Neuronal stem cell (in vitro differentiated cells): ENCODE measurements around the gene AGBL3.
A peak's percentile ranks its signal among the peaks of the same experiment; 100 is the strongest.

Source experiments
- DNase-seq: peaks from one replicate; pipeline ENCODE4 v3.0.0-alpha.2; 2013; ENCODE audit warnings: low spot score
- H2AFZ ChIP-seq: one replicate; pipeline ENCODE4 v1.6.1; 2013; ENCODE audit warnings: mild to moderate bottlenecking, low read length, inconsistent platforms
- H2AK5ac ChIP-seq: 2 replicates; pipeline ENCODE4 v1.6.1; 2013; ENCODE audit warnings: low read depth, mild to moderate bottlenecking, inconsistent platforms, low read length, moderate library complexity, mixed read lengths
- H2BK120ac ChIP-seq: 2 replicates; pipeline ENCODE4 v1.6.1; 2013; ENCODE audit warnings: low read depth, mild to moderate bottlenecking, inconsistent platforms, low read length, moderate library complexity, mixed read lengths
- H2BK12ac ChIP-seq: one replicate; pipeline ENCODE4 v1.6.1; 2013; ENCODE audit warnings: low read length, inconsistent platforms
- H2BK15ac ChIP-seq: 2 replicates; pipeline ENCODE4 v1.6.1; 2013; ENCODE audit warnings: mild to moderate bottlenecking, low read length, inconsistent platforms, mixed read lengths
- H2BK5ac ChIP-seq: one replicate; pipeline ENCODE4 v1.6.1; 2013; ENCODE audit warnings: inconsistent platforms, mild to moderate bottlenecking, low read length, moderate library complexity
- H3K14ac ChIP-seq: one replicate; pipeline ENCODE4 v1.6.1; 2013; ENCODE audit warnings: low read length, inconsistent platforms
- H3K18ac ChIP-seq: 2 replicates; pipeline ENCODE4 v1.6.1; 2013; ENCODE audit warnings: low read length, inconsistent platforms
- H3K23ac ChIP-seq: 2 replicates; pipeline ENCODE4 v1.6.1; 2013; ENCODE audit warnings: low read depth, mild to moderate bottlenecking, mixed read lengths, low read length, inconsistent platforms; ENCODE audit not compliant: poor library complexity
- H3K27ac ChIP-seq: replicated peaks from 3 replicates; pipeline ENCODE4 v1.5.1; 2013; ENCODE audit warnings: low read length, inconsistent platforms
- H3K27me3 ChIP-seq, 3 experiments: 2 replicates each; pipeline ENCODE4 v1.6.1; 2013; ENCODE audit warnings: low read length in 3 of 3, mild to moderate bottlenecking in 2 of 3, inconsistent platforms in 1 of 3, low read depth in 1 of 3, mixed read lengths in 1 of 3, moderate library complexity in 1 of 3; ENCODE audit not compliant: control insufficient read depth in 3 of 3, insufficient read depth in 3 of 3
- H3K36me3 ChIP-seq, 2 donors: replicated peaks in 1 of 2; 2 replicates each; pipeline ENCODE4 v1.6.1; 2013; ENCODE audit warnings: low read length in 2 of 2; ENCODE audit not compliant: control insufficient read depth in 2 of 2, insufficient read depth in 2 of 2
- H3K4ac ChIP-seq: 2 replicates; pipeline ENCODE4 v1.6.1; 2013; ENCODE audit warnings: inconsistent platforms, mild to moderate bottlenecking, low read length, moderate library complexity
- H3K4me1 ChIP-seq, 2 donors: 1 replicate in 1 of 2; 2 replicates in 1 of 2; pipeline ENCODE4 v1.6.1; 2013; ENCODE audit warnings: low read length in 2 of 2, low read depth in 1 of 2; ENCODE audit not compliant: control insufficient read depth in 2 of 2, insufficient read depth in 1 of 2
- H3K4me2 ChIP-seq: one replicate; pipeline ENCODE4 v1.6.1; 2013; ENCODE audit warnings: mild to moderate bottlenecking, low read length, inconsistent platforms; ENCODE audit not compliant: insufficient read depth, poor library complexity, severe bottlenecking
- H3K4me3 ChIP-seq, 2 donors: 2 replicates each; pipeline ENCODE4 v1.5.1; 2013; ENCODE audit warnings: low read length in 2 of 2, mild to moderate bottlenecking in 2 of 2, inconsistent platforms in 1 of 2, moderate library complexity in 1 of 2
- H3K79me1 ChIP-seq: one replicate; pipeline ENCODE4 v1.6.1; 2013; ENCODE audit warnings: low read depth, mild to moderate bottlenecking, inconsistent platforms, low read length, moderate library complexity
- H3K9ac ChIP-seq: one replicate; pipeline ENCODE4 v1.6.1; 2013; ENCODE audit warnings: mild to moderate bottlenecking, low read depth, low read length, inconsistent platforms; ENCODE audit not compliant: poor library complexity
- H3K9me3 ChIP-seq, 2 donors: replicated peaks in 1 of 2; 2 replicates each; pipeline versions ENCODE3 to v1.6.1; 2013; ENCODE audit warnings: low read length in 2 of 2, mild to moderate bottlenecking in 2 of 2, inconsistent platforms in 1 of 2, low read depth in 1 of 2, mixed read lengths in 1 of 2, moderate library complexity in 1 of 2; ENCODE audit not compliant: control insufficient read depth in 2 of 2, insufficient read depth in 1 of 2
- H4K8ac ChIP-seq: one replicate; pipeline ENCODE4 v1.6.1; 2013; ENCODE audit warnings: low read depth, mild to moderate bottlenecking, inconsistent platforms, low read length, moderate library complexity
- H4K91ac ChIP-seq: one replicate; pipeline ENCODE4 v1.6.1; 2013; ENCODE audit warnings: low read length, low read depth, mild to moderate bottlenecking, inconsistent platforms; ENCODE audit not compliant: poor library complexity
- whole genome bisulfite sequencing, 2 donors: extraction: QIAGEN DNeasy Blood & Tissue Kit; methylation state at CpG; one replicate each; pipeline ENCODE4 v1.1.7; 2013; ENCODE audit warnings: missing lambda C conversion rate in 2 of 2, mixed read lengths in 1 of 2; ENCODE audit not compliant: insufficient read length in 2 of 2, insufficient replicate concordance in 1 of 2; ENCODE audit errors: extremely low coverage in 2 of 2; 5-methylcytosine and 5-hydroxymethylcytosine counted together

The AGBL3 gene

GRCh38 chr7:134940729-134941128 is 45.6 kb upstream of the AGBL3 start:
- no peaks in the 10 kb centered on the region for H3K27me3 ChIP-seq
- H3K9ac ChIP-seq, result no peak overlapping the region
- no peak overlapping the region for H2AFZ ChIP-seq
- H3K79me1 ChIP-seq, result no peaks in the 10 kb centered on the region
- no peak overlapping the region for H3K4me3 ChIP-seq
- peaks cover 0 to 68% of the 10 kb centered on the region in 2 donors for H3K36me3 ChIP-seq
- no peak overlapping the region for H4K8ac ChIP-seq
- DNase-seq, result no peak
- H2BK15ac ChIP-seq, result no peak overlapping the region
- H3K4me2 ChIP-seq, result no peak overlapping the region
- H2BK12ac ChIP-seq, result no peak overlapping the region
- peaks cover 8 to 14% of the 10 kb centered on the region in 2 donors for H3K4me1 ChIP-seq
- no peak overlapping the region for H3K18ac ChIP-seq
- no peak overlapping the region for H3K23ac ChIP-seq
- no peak overlapping the region for H2AK5ac ChIP-seq
- no peak overlapping the region for H4K91ac ChIP-seq
- H3K9me3 ChIP-seq, result no peaks in the 10 kb centered on the region
- no peak overlapping the region for H3K14ac ChIP-seq
- no peak overlapping the region for H3K4ac ChIP-seq
- H3K27ac ChIP-seq, result no peak overlapping the region
- H2BK5ac ChIP-seq, result no peak overlapping the region
- H2BK120ac ChIP-seq, result no peak overlapping the region

GRCh38 chr7:134941185-134941900 is 45.0 kb upstream of the AGBL3 start:
- no peak overlapping the region for H3K4me3 ChIP-seq
- H3K9me3 ChIP-seq, result no peaks in the 10 kb centered on the region
- H2BK5ac ChIP-seq, result no peak overlapping the region
- WGBS, 2 donors, result no CpG with 5 or more reads among the region's 3 CpGs
- no peak overlapping the region for H4K91ac ChIP-seq
- no peak overlapping the region for H3K18ac ChIP-seq
- no peak overlapping the region for H3K4me2 ChIP-seq
- no peak overlapping the region for H2BK120ac ChIP-seq
- no peaks in the 10 kb centered on the region for H3K27me3 ChIP-seq
- peak; percentile 12 for DNase-seq
- H2BK12ac ChIP-seq, result no peak overlapping the region
- no peak overlapping the region for H2AK5ac ChIP-seq
- H2BK15ac ChIP-seq, result no peak overlapping the region
- H3K9ac ChIP-seq, result no peak overlapping the region
- no peak overlapping the region for H4K8ac ChIP-seq
- no peaks in the 10 kb centered on the region for H3K79me1 ChIP-seq
- H3K36me3 ChIP-seq, result peaks cover 0 to 68% of the 10 kb centered on the region in 2 donors
- H3K4me1 ChIP-seq, result peaks cover 6 to 14% of the 10 kb centered on the region in 2 donors
- no peak overlapping the region for H2AFZ ChIP-seq
- no peak overlapping the region for H3K27ac ChIP-seq
- no peak overlapping the region for H3K4ac ChIP-seq
- no peak overlapping the region for H3K14ac ChIP-seq
- H3K23ac ChIP-seq, result no peak overlapping the region

GRCh38 chr7:134941952-134942351 is 44.4 kb upstream of the AGBL3 start:
- no peak overlapping the region for H2BK12ac ChIP-seq
- DNase-seq, result no peak
- H2BK5ac ChIP-seq, result no peak overlapping the region
- H2AFZ ChIP-seq, result no peak overlapping the region
- no peak overlapping the region for H4K91ac ChIP-seq
- H3K36me3 ChIP-seq, result peaks cover 1 to 66% of the 10 kb centered on the region in 2 donors
- H3K79me1 ChIP-seq, result no peaks in the 10 kb centered on the region
- no peak overlapping the region for H2AK5ac ChIP-seq
- H3K9me3 ChIP-seq, result peaks cover 0 to under 1% of the 10 kb centered on the region in 2 donors
- H3K18ac ChIP-seq, result peak overlapping the region; percentile 49
- H4K8ac ChIP-seq, result no peak overlapping the region
- no peaks in the 10 kb centered on the region for H3K27me3 ChIP-seq
- no peak overlapping the region for H3K4ac ChIP-seq
- no CpG with 5 or more reads among the region's 5 CpGs for WGBS, 2 donors
- H3K9ac ChIP-seq, result no peak overlapping the region
- no peak overlapping the region for H3K4me2 ChIP-seq
- H2BK15ac ChIP-seq, result no peak overlapping the region
- H3K27ac ChIP-seq, result no peak overlapping the region
- no peak overlapping the region for H3K23ac ChIP-seq
- no peak overlapping the region for H2BK120ac ChIP-seq
- no peak overlapping the region for H3K14ac ChIP-seq
- no peak overlapping the region for H3K4me3 ChIP-seq
- H3K4me1 ChIP-seq, result peaks cover 6 to 11% of the 10 kb centered on the region in 2 donors

- no peak overlapping the region for H3K18ac ChIP-seq
- WGBS, 2 donors, result 100% methylated on average over 1 of the region's 9 CpGs; no CpG with 5 or more reads in 1 of the 2 donors
- no peak overlapping the region for H4K8ac ChIP-seq
- no peak overlapping the region for H3K4me3 ChIP-seq
- peaks cover 0 to 2% of the 10 kb centered on the region in 2 donors for H3K9me3 ChIP-seq
- peaks cover 7 to 71% of the 10 kb centered on the region in 2 donors for H3K36me3 ChIP-seq
- H3K9ac ChIP-seq, result no peak overlapping the region
- H2BK120ac ChIP-seq, result no peak overlapping the region
- no peak overlapping the region for H2AFZ ChIP-seq
- H3K4me1 ChIP-seq, result peaks cover 3 to 5% of the 10 kb centered on the region in 2 donors
- no peak overlapping the region for H2BK12ac ChIP-seq
- no peak overlapping the region for H3K14ac ChIP-seq
- no peak overlapping the region for H3K4ac ChIP-seq
- no peak for DNase-seq
- no peaks in the 10 kb centered on the region for H3K27me3 ChIP-seq
- no peak overlapping the region for H2BK5ac ChIP-seq
- H3K23ac ChIP-seq, result no peak overlapping the region
- H2AK5ac ChIP-seq, result no peak overlapping the region
- H3K4me2 ChIP-seq, result no peak overlapping the region
- H4K91ac ChIP-seq, result no peak overlapping the region
- H3K79me1 ChIP-seq, result no peaks in the 10 kb centered on the region
- no peak overlapping the region for H3K27ac ChIP-seq
- no peak overlapping the region for H2BK15ac ChIP-seq
Measured at GRCh38 chr7:134942690-134943466, 43.4 kb upstream of the AGBL3 start.
